ENCODE results near the gene PCDHGA1.
"Not testable (repeated sequence)": the region's sequence is repeated elsewhere in the genome, so short reads cannot be mapped to it uniquely, and the experiment has no call there.

Gene PCDHGA1

GRCh38 chr5:141382469-141383294, 52.4 kb downstream of the PCDHGA1 start, which contains the start of gene PCDHGA7:
Gene PCDHGA7 (plus strand): TSS chr5:141382742. CDS start chr5:141382900, 158 bp downstream.
- DNase-seq (ENCODE audit: low spot score) = peak; percentile 65
- TF ChIP-seq CTCF (IDR thresholded peaks at IDR 0.05; ENCODE audit: extremely low read depth, missing control alignments) = peak; percentile 30

DNA sequence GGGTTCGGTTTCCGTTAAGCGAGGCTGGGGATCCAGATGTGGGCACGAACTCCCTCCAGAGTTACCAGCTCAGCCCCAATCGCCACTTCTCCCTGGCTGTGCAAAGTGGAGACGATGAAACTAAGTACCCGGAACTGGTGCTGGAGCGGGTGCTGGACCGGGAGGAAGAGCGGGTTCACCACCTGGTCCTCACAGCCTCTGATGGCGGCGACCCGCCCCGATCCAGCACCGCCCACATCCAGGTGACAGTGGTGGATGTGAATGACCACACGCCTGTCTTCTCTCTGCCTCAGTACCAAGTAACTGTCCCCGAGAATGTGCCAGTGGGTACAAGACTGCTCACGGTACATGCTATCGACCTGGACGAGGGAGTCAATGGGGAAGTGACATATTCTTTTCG, 53.0 kb downstream of the PCDHGA1 start:
- DNase-seq (ENCODE audit: low spot score) = no peak
- TF ChIP-seq CTCF (IDR thresholded peaks at IDR 0.05; ENCODE audit: extremely low read depth, missing control alignments) = no peak

- TF ChIP-seq CTCF (IDR thresholded peaks at IDR 0.05; ENCODE audit: extremely low read depth, missing control alignments) = no peak
- DNase-seq (ENCODE audit: low spot score) = no peak
Observed at GRCh38 chr5:141384471-141385267, 54.4 kb downstream of the PCDHGA1 start.

DNA sequence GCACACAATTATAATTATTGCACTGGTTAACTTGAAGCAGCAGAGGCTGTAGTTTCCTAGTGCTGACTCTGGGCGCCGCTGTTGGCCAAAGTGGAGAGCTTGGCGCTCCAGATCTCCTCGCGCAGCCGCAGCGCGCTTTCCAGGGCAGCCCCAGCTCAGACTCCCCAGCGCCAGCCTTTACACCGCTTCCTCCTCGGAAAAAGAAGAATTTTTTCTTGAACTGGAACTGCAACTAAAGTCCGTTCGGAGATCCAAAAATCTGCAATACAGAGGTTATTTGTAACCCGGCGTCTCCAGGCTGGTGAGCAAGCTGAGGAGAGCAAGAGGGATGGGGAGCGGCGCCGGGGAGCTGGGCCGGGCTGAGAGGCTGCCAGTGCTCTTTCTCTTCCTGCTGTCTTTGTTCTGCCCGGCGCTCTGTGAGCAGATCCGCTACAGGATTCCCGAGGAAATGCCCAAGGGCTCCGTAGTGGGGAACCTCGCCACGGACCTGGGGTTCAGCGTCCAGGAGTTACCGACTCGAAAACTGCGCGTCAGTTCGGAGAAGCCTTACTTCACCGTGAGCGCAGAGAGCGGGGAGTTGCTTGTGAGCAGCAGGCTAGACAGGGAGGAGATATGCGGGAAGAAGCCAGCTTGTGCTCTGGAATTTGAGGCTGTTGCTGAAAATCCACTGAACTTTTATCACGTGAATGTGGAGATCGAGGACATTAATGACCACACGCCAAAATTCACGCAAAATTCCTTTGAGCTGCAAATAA, 57.4 kb downstream of the PCDHGA1 start, which contains the start of gene PCDHGB4:
Gene PCDHGB4, plus strand, starts transcription at position 142 of the 755 bp plus-strand sequence. Its CDS starts 187 bp downstream, at position 329.
- peak; percentile 47 for TF ChIP-seq CTCF (IDR thresholded peaks at IDR 0.05; ENCODE audit: extremely low read depth, missing control alignments)
- not testable (repeated sequence) for DNase-seq (ENCODE audit: low spot score)

DNA sequence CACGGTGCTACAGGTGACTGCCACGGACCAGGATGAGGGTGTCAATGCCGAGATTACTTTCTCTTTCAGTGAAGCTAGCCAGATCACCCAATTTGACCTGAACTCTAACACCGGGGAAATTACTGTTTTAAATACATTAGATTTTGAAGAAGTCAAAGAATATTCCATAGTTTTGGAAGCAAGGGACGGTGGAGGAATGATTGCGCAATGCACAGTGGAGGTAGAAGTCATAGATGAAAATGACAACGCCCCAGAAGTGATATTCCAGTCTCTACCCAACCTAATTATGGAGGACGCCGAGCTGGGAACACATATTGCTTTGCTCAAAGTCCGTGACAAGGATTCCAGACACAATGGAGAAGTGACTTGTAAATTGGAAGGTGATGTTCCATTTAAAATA, 58.3 kb downstream of the PCDHGA1 start:
- DNase-seq (ENCODE audit: low spot score) = no peak
- no peak for TF ChIP-seq CTCF (IDR thresholded peaks at IDR 0.05; ENCODE audit: extremely low read depth, missing control alignments)

GRCh38 chr5:141389153-141390042, 59.1 kb downstream of the PCDHGA1 start:
- DNase-seq (ENCODE audit: low spot score) = no peak
- no peak for TF ChIP-seq CTCF (IDR thresholded peaks at IDR 0.05; ENCODE audit: extremely low read depth, missing control alignments)

Measured in GM20000 (cell line).